Motor neuron (in vitro differentiated cells): Measurements from ENCODE around the gene SUN1. TPM values are rescaled to one million over a fixed set of nuclear protein-coding genes. Genes with fewer than 3 reads are reported as not detected.

ENCODE experiments used
- ATAC-seq, 8 experiments: fragments of 200-7000 bp; cut with Tn5 transposase; replicated peaks in 6 of 8; 2 replicates each; pipeline ENCODE4 v1.8.0; 2021; ENCODE audit warnings: mild to moderate bottlenecking in 8 of 8, moderate library complexity in 8 of 8
- H3K27ac ChIP-seq, 2 donors: fragments of 250-450 bp; sonication (Bioruptor Pico); 2 replicates each; pipeline ENCODE4 v1.9.0; 2021; ENCODE audit warnings: antibody characterized with exemption in 2 of 2, mild to moderate bottlenecking in 2 of 2, moderate library complexity in 1 of 2
- H3K4me1 ChIP-seq, 2 donors: fragments of 250-450 bp; sonication (Bioruptor Pico); replicated peaks in 1 of 2; 2 replicates each; pipeline ENCODE4 v1.6.1; 2021; ENCODE audit warnings: antibody characterized with exemption in 2 of 2, mild to moderate bottlenecking in 2 of 2, moderate library complexity in 1 of 2
- H3K4me3 ChIP-seq, 5 donors: fragments of 250-450 bp; sonication (Bioruptor Pico); 2 replicates each; pipeline ENCODE4 v1.9.0; 2021; ENCODE audit warnings: antibody characterized with exemption in 5 of 5, mild to moderate bottlenecking in 5 of 5, moderate library complexity in 4 of 5
- WGBS, 10 experiments: fragments of 450-650 bp; shearing (Covaris generic); methylation state at CpG; one replicate each; pipeline ENCODE4 v1.0.0; 2022; 5-methylcytosine and 5-hydroxymethylcytosine counted together
- in situ Hi-C, 9 experiments: fragments of 400-800 bp; cut with MboI; loops; one replicate each; pipeline ENCODE4 v1.15.0; 2021; ENCODE audit warnings: low sequenced_read_pairs in 9 of 9, low pct_unique_long_range_greater_than_20kb in 2 of 9; ENCODE audit not compliant: unreplicated experiment in 9 of 9
- total RNA-seq, 8 experiments: library from RNA; unstranded; fragments of 300-600 nt; gene quantifications; 2 replicates each; pipeline versions ENCODE4 v1.2.3 to v1.2.4, GENCODE V29; 2022

Gene SUN1
- total RNA-seq, 8 experiments from 2014 or later, result 30.8 to 102 (median 53.0) TPM

DNA sequence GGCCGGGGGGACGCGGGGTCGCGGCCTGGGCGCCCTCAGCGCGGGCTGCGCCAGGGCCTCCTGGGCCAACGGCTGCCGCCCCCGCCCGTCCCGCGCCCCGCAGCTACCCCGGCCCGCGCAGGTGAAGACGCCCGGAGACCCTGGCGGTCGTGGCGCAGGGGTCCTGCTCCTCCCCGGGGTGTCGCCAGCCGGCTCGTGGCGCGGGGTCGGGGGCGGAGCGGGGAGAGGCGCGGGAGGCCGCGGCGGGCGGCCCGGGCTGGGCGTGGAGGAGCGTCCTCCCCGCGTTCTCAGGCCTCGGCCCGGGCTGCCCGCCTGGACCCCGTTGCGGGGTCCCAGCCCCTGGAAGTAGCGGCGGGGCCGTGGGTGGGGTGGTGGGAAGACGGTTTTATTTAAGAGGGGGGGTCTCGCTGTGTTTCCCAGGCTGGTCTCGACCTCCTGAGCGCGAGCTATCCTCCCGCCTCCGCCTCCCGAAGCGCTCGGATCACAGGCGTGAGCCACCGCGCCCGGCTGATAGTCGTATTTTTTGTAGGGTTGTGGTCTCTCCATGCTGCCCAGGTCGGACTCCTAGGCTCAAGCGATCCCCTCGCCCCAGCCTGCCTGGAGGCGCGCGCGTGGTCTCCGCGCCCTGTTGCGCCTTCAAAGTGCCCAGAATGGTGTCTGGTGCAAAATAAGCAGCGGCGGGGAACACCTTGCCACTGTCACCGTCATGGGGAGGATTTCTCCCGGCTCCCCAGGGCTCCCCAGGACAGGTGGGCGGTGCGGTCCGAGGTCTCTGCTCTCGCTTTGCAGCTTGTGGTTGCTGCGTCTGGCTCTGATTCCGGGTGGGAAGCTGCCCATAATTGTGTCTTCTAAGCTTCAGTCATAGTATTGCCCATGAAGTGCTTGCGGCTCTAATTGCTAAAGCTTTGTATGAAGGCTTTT is 15.3 kb upstream of the SUN1 start:
- 0 to 10% (median 1%) methylated on average over 1 to 10 of the region's 88 CpGs; no CpG with 5 or more reads in 2 of the 10 experiments for WGBS, 10 experiments
- in situ Hi-C loops, result no loop called here
- peak overlapping the region; percentile 61 to 76 for H3K27ac ChIP-seq
- H3K4me1 ChIP-seq, result peaks cover 12 to 15% of the 10 kb centered on the region in 2 donors
- peak; percentile 0 to 45 (median 32) for ATAC-seq
- peak overlapping the region; percentile 87 to 98 (median 91) for H3K4me3 ChIP-seq

DNA sequence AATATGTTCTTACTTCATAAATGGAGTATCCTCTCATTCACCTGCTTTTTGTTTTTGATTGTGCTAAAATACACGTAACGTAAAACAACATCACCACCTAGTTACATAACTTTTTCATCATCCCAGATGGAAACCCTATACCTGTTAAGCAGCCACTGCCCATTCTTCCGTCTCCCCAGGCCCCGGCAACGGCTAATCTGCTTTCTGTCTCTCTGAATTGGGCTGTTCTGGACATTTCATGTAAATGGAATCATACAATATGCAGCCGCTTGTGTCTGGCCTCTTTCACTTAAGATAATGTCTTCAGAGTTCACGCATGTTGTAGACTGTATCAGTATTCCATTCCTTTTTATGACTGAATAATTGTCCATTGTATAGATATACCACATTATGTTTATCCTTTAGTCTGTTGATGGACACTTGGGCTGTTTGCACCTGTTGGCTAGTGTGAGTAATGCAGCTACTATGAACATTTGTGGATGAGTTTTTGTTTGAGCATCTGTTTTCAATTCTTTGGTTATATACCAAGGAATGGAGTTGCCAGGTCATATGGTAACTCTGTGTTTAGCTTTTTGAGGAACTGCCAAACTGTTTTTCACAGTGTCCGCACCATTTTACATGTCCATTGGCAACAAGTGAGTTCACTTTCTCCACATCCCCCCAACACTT is 14.1 kb upstream of the SUN1 start:
- Histone ChIP-seq H3K27ac (no peak overlapping the region), H3K4me1 (peaks cover 10 to 11% of the 10 kb centered on the region in 2 donors), H3K4me3 (peak overlapping the region in 2 of 5 donors; percentile 95 to 98)
- peak in 2 of 8 experiments; percentile 2 to 5 for ATAC-seq
- in situ Hi-C loops, result no loop called here
- 69 to 100% (median 92%) methylated on average over 2 to 8 of the region's 8 CpGs for WGBS, 10 experiments

DNA sequence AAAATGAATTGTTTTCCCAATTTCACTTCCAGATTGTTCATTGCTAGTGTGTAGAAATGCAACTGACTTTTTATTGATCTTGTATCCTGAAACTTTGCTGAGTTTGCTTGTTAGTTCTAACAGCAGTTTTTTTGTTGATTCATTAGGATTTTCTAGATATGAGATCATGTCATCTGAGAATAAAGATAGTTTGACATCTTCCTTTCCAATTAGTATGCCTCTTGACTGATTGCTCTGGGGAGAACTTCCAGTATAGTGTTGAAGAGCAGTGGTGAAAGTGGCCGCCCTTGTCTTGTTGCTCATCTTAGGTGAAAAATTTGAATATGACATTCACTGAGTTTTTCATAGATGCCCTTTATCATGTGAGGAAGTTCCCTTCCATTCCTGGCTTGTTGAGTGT is 11.9 kb upstream of the SUN1 start:
- H3K4me3 ChIP-seq, result no peak overlapping the region
- H3K27ac ChIP-seq, result no peak overlapping the region
- ATAC-seq, result no peak
- in situ Hi-C loops, result no loop called here
- WGBS, 10 experiments, result 100% methylated on average over 1 of the region's 1 CpG; no CpG with 5 or more reads in 4 of the 10 experiments
- peaks cover 4 to 7% of the 10 kb centered on the region in 2 donors for H3K4me1 ChIP-seq

DNA sequence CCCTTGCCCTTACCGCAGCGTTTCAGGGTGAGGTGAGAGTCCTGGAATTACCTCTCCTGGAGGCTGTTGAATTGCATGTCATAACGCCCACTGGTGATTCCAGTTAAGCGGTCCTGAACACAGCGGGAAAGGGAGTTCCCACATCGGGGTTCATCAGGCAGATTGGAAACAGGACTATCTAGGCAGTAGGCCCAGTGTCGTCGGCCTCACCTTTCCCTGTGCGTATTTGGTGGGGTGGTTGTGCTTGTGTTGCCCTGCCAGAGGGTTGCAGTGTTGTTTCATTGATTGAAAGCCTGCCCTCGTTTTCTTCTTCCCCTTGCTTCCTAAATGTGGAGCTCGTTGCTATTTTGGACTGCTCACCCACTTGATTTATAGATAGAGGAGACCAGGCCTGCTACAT is 10.6 kb upstream of the SUN1 start:
- no peak overlapping the region for H3K27ac ChIP-seq
- WGBS, 10 experiments, result 31 to 81% (median 47%) methylated on average over 1 to 9 of the region's 11 CpGs; no CpG with 5 or more reads in 3 of the 10 experiments
- in situ Hi-C loops, result no loop called here
- peak in 1 of 8 experiments; percentile 5 for ATAC-seq
- H3K4me1 ChIP-seq, result peaks cover 9 to 12% of the 10 kb centered on the region in 2 donors
- no peak overlapping the region for H3K4me3 ChIP-seq

DNA sequence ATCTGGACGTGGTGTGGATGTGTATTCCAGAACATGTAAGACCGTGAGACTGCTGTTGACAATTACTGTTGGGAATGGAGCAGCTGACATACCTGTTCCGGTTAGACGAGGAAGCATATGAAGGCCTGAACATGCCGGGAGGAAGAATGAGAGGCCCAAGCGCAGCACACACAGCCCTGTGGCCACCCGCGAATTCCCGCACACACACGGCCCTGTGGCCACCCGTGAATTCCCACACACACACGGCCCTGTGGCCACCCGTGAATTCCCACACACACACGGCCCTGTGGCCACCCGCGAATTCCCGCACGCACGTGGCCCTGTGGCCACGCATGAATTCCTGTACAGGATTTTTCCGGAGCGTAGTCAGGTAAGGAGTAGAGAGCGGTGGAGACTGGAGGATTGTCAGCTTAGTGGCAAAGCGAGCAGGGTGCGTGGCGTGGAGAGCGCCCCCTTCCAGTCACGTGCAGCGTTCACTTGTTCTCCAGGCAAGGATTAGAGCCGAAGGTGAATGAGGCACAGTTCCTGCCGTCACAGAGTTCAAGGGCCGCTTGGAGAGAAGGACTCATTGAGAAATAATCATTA is 9.5 kb upstream of the SUN1 start:
- Histone ChIP-seq H3K27ac (no peak overlapping the region), H3K4me3 (no peak overlapping the region), H3K4me1 (peaks cover 6 to 14% of the 10 kb centered on the region in 2 donors)
- in situ Hi-C loops, result no loop called here
- WGBS, 10 experiments, result 60 to 95% (median 91%) methylated on average over 1 to 18 of the region's 32 CpGs; no CpG with 5 or more reads in 2 of the 10 experiments
- no peak for ATAC-seq

DNA sequence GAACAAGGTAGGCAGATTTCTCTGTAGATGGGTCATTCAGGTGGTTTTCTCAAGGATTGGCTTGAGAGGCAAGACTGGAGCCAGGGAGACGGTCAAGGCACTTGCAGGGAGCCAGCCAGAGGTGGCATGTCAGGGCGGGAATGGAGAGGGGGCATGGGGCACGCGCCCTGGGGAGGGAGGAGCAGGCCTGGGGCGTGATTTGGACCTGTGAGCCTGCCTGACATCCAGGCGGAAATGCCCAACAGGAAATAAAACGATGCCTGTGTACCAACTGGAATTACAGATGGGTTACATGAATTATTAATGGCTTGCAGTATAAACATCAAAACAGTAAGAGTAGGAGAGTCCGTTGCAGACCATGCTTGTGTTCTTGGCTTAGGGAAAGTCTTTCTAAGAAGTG is 8.6 kb upstream of the SUN1 start:
- H3K4me1 ChIP-seq, result peaks cover 2 to 10% of the 10 kb centered on the region in 2 donors
- in situ Hi-C loops, result no loop called here
- WGBS, 10 experiments, result 20 to 100% (median 82%) methylated on average over 1 to 3 of the region's 8 CpGs; no CpG with 5 or more reads in 4 of the 10 experiments
- peak in 1 of 8 experiments; percentile 76 for ATAC-seq
- no peak overlapping the region for H3K27ac ChIP-seq
- H3K4me3 ChIP-seq, result no peak overlapping the region

DNA sequence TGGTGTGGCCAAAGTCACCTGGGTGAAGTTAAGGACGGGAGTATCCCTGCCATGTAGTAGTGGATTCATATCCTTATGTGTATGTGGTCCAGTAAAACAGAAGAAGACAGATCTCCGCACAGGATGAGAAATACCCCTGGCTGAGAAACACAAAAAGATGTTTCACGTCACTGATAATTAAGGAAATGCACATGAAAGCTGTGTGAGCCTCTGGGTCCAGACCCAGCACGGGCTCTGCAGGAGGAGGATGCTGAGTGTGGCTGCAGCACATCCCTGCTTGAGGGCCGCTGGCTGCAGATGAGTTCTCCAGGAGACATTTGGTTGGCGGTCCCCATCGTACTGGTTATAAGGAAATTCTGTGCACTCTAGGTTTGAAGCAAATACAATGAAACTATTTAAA is 8.2 kb upstream of the SUN1 start:
- Histone ChIP-seq H3K27ac (no peak overlapping the region), H3K4me3 (no peak overlapping the region), H3K4me1 (peaks cover 2 to 10% of the 10 kb centered on the region in 2 donors)
- 46 to 100% (median 95%) methylated on average over 1 to 5 of the region's 7 CpGs; no CpG with 5 or more reads in 1 of the 10 experiments for WGBS, 10 experiments
- in situ Hi-C loops, result no loop called here
- peak in 1 of 8 experiments; percentile 29 for ATAC-seq

DNA sequence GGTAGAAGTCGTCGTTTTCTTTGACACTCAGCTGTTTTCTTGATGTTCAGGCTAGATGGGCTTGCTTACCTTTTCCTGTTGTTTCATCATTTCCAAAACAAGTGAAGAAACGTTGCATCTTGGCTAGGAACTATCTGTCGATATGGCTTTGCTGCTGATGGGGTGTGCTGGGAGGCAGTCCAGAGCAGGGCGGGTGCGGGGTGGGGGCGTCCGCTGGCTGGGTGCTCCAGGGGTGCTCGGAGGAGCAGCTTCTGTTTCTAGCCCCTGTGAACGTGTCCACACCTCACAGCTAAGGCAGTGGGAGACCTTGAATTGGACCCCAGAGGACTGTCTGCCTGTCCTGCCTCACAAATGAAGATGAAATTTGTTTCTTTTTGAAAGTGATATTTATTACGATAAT is 7.6 kb upstream of the SUN1 start:
- H3K4me3 ChIP-seq, result no peak overlapping the region
- ATAC-seq, result peak in 3 of 8 experiments; percentile 14 to 37 (median 35)
- 0 to 90% (median 10%) methylated on average over 1 to 6 of the region's 11 CpGs; no CpG with 5 or more reads in 4 of the 10 experiments for WGBS, 10 experiments
- H3K27ac ChIP-seq, result no peak overlapping the region
- in situ Hi-C loops, result no loop called here
- peaks cover 2 to 10% of the 10 kb centered on the region in 2 donors for H3K4me1 ChIP-seq

DNA sequence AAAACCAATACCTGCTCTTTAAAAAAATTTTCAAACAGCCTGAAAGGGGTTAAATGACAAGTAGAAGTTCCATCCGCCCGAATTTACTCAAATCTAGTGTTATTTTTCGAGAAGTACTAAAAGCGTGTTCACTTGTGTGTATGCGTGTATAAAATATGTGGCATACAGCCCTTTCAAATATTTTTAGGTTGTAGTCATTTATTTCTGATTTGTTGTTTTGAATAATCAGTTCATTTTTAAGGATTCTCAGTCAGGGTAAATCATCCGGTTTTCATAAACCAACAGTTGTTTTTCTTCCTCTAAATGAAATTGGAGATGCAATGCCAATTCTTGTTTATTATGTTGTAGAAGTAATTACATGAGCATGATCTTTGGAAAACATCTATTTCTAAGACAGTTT is 6.9 kb upstream of the SUN1 start:
- 11 to 100% (median 96%) methylated on average over 2 to 6 of the region's 6 CpGs for WGBS, 10 experiments
- H3K4me1 ChIP-seq, result peaks cover 2 to 10% of the 10 kb centered on the region in 2 donors
- no peak overlapping the region for H3K27ac ChIP-seq
- no peak overlapping the region for H3K4me3 ChIP-seq
- peak in 2 of 8 experiments; percentile 21 to 43 for ATAC-seq
- in situ Hi-C loops, result no loop called here

DNA sequence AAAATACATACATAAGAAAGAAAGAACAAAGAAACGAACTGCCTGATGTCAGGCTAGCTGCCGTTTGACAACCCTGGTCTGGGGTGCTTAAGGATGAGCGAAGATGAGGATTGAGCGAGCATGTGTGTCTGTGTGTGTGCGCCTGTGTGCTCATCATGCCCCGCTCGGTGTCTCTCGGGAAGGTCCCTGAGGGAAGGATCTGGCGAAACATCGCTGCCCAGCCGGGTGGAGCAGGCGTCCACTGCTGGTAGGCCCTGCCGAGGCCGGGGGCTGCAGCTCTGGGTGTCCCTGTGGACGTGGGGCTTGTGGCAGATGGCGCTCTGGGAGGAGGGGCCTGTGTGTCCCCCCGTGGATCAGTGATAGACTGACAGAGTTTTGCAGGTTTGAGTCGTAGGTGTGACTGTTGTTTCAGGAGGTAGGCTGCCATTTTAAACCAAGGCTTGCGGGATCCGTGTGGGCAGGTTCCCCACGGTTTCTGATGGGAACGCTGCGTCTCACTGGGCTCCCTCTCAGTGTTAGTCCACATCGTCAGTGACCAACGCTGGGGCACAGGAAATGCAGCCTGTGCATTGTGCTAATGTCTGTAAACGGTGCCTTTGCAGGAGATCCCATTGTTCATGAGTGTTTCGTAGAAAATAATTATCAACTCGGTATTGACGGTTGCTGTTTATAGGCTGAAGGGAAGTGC is 5.9 kb upstream of the SUN1 start:
- Histone ChIP-seq H3K4me1 (peaks cover 2 to 18% of the 10 kb centered on the region in 2 donors), H3K4me3 (no peak overlapping the region), H3K27ac (peak overlapping the region; percentile 58 to 62)
- in situ Hi-C loops, result no loop called here
- 39 to 92% (median 70%) methylated on average over 3 to 14 of the region's 29 CpGs; no CpG with 5 or more reads in 2 of the 10 experiments for WGBS, 10 experiments
- peak in 5 of 8 experiments; percentile 30 to 80 (median 71) for ATAC-seq

DNA sequence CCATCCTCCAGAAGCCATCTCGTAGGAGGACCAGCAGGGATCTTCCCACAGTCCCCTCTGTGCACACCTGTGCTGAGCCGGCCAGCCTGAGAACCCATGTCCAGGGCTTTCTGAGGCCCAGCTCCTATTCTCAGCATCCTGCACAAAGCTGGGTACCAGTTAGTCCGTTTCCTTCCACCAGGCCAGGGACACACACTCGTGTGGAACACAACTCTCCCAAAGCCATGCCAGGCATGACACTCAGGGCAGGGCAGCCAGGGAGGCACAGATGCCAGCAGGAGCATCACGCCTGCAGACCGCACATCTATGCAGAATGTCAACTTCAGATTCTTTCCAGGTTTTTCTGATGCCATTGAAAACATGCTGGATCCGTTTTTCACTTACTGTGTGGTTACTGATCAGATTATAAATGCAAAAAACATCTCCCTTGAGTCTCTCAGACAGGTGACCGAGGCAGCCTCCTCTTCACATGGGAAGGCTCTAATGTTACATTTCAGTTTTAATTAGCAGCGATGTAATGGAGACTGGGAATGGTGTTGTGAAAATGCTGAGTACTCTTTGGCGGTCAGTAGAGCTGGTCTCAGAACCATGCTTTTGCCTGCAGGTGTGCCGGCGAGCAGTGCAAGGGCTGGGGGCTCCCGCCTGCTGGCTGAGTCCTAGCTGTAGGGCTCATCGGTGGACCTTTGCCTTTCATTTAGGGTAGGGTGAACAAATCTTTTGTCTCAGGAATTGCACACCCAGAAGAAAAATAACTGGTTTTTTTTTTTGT is 3.3 kb upstream of the SUN1 start:
- 70 to 100% (median 91%) methylated on average over 1 to 12 of the region's 14 CpGs; no CpG with 5 or more reads in 3 of the 10 experiments for WGBS, 10 experiments
- in situ Hi-C loops, result no loop called here
- no peak for ATAC-seq

DNA sequence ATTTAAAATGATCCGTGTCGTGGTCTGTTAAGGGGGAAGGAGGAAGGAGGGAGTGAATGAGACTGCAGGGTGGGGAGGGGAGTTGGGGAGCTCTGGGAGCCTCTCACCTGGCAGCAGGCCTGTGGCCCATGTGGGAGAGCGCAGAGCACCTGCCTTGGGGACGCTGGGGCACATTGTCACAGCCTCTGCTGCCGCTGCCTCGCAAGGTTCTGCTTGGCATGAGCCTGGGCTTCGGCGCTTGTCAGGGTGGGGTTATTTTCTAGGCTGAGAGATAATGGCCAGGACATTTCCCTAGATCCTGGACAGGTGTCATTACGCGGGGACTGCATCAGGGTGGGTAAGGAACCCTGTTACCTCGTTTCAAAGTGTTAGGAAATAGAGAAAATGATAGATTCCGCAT is 2.2 kb upstream of the SUN1 start:
- 75 to 100% (median 100%) methylated on average over 1 to 9 of the region's 12 CpGs; no CpG with 5 or more reads in 3 of the 10 experiments for WGBS, 10 experiments

More for the DNA sequence above, 3.3 kb upstream of the SUN1 start:
- Histone ChIP-seq H3K27ac (no peak overlapping the region), H3K4me3 (no peak overlapping the region), H3K4me1 (peaks cover 17 to 40% of the 10 kb centered on the region in 2 donors)

More for the DNA sequence above, 2.2 kb upstream of the SUN1 start:
- no peak overlapping the region for H3K4me3 ChIP-seq
- no peak for ATAC-seq
- peaks cover 20 to 46% of the 10 kb centered on the region in 2 donors for H3K4me1 ChIP-seq
- in situ Hi-C loops, result no loop called here
- no peak overlapping the region for H3K27ac ChIP-seq
